Activated T-cell treated with anti-CD3 and anti-CD28 coated beads for 1 hour (primary cell): Measurements from ENCODE around the gene XPNPEP2.

ENCODE experiments used
- DNase-seq: peaks from one replicate; pipeline ENCODE4 v3.0.0-alpha.2; 2020; ENCODE audit warnings: low read depth

Gene XPNPEP2

GRCh38 chrX:129738466-129739308 lies at the start of gene XPNPEP2:
XPNPEP2 (plus strand) TSS chrX:129738979; CDS start chrX:129739214, 235 bp downstream.
- no peak for DNase-seq

- DNase-seq: no peak
Measured at GRCh38 chrX:129689796-129690195, 49.0 kb upstream of the XPNPEP2 start.

- DNase-seq: no peak
Measured at GRCh38 chrX:129690435-129690834, 48.3 kb upstream of the XPNPEP2 start.

- DNase-seq: no peak
Measured at GRCh38 chrX:129693354-129693753, 45.4 kb upstream of the XPNPEP2 start.

GRCh38 chrX:129694805-129695204 lies 44.0 kb upstream of the XPNPEP2 start:
- no peak for DNase-seq

GRCh38 chrX:129695535-129695934 lies 43.2 kb upstream of the XPNPEP2 start:
- DNase-seq: no peak

GRCh38 chrX:129695937-129696336 lies 42.8 kb upstream of the XPNPEP2 start:
- DNase-seq: no peak

GRCh38 chrX:129696463-129697155 lies 42.2 kb upstream of the XPNPEP2 start:
- DNase-seq: no peak

- no peak for DNase-seq
Measured at GRCh38 chrX:129697204-129697829, 41.5 kb upstream of the XPNPEP2 start.

GRCh38 chrX:129698150-129698549 lies 40.6 kb upstream of the XPNPEP2 start:
- no peak for DNase-seq

GRCh38 chrX:129700536-129700935 lies 38.2 kb upstream of the XPNPEP2 start:
- no peak for DNase-seq

- DNase-seq: no peak
Measured at GRCh38 chrX:129701624-129702069, 37.1 kb upstream of the XPNPEP2 start.

- no peak for DNase-seq
Measured at GRCh38 chrX:129704491-129704890, 34.3 kb upstream of the XPNPEP2 start.

GRCh38 chrX:129705377-129705925 lies 33.3 kb upstream of the XPNPEP2 start:
- no peak for DNase-seq

GRCh38 chrX:129705988-129706387 lies 32.8 kb upstream of the XPNPEP2 start:
- no peak for DNase-seq

- DNase-seq: no peak
Measured at GRCh38 chrX:129706400-129707072, 32.2 kb upstream of the XPNPEP2 start.

- DNase-seq: no peak
Measured at GRCh38 chrX:129714581-129714980, 24.2 kb upstream of the XPNPEP2 start.

GRCh38 chrX:129716507-129716906 lies 22.3 kb upstream of the XPNPEP2 start:
- no peak for DNase-seq

- no peak for DNase-seq
Measured at GRCh38 chrX:129717892-129718291, 20.9 kb upstream of the XPNPEP2 start.

- no peak for DNase-seq
Measured at GRCh38 chrX:129718676-129719075, 20.1 kb upstream of the XPNPEP2 start.

- no peak for DNase-seq
Measured at GRCh38 chrX:129719268-129719667, 19.5 kb upstream of the XPNPEP2 start.
